GM10266 (cell line): Measurements from ENCODE around the gene AKAP12.

ENCODE experiments used
- DNase-seq: peaks from one replicate; pipeline ENCODE4 v3.0.0; 2012; ENCODE audit errors: extremely low spot score
- CTCF ChIP-seq: IDR thresholded peaks from 2 replicates; pipeline ENCODE4 v1.5.1; 2012; ENCODE audit warnings: mild to moderate bottlenecking, low read depth; ENCODE audit not compliant: control insufficient read depth, insufficient read depth; ENCODE audit errors: missing control alignments

The AKAP12 gene

GRCh38 chr6:151370509-151371078 is 130.8 kb downstream of the AKAP12 start:
- TF ChIP-seq CTCF, result no peak
- DNase-seq, result no peak

- no peak for DNase-seq
- no peak for TF ChIP-seq CTCF
Observed at GRCh38 chr6:151372164-151372563, 132.4 kb downstream of the AKAP12 start.

DNA sequence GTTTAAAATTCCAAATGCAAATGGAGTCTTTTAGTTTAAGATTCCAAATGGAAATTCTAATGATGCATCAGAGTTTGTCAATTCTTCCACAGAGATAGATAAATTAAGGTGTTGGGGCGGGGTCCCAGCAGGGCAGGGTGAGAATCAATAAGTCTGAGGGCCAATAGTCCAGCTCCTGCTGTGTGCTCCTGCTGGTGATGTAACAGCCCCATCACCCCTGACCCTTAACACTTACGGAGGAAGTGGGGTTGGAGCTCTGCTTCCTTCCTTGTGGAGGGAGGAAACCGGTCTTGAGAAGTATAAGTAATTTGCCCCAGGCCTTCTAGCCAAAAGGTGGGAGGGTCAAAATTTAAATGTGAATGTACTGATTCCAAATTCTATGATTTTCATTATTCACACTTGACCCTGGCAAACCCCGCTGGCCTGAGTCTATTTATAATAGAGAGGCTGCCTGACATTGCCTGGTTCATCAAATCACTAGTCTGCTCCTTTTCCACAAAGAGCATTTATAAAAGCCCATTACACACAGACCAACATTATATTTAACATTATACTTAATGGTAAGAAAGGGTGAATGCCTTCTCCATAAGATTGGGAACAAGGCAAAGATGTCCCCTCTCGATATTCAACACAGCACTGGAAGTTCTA is 134.4 kb downstream of the AKAP12 start:
- no peak for DNase-seq

GRCh38 chr6:151375833-151376232 is 136.1 kb downstream of the AKAP12 start:
- no peak for DNase-seq
- TF ChIP-seq CTCF, result no peak

More for the DNA sequence above, 134.4 kb downstream of the AKAP12 start:
- TF ChIP-seq CTCF, result no peak

- no peak for TF ChIP-seq CTCF
- no peak for DNase-seq
Observed at GRCh38 chr6:151376440-151376839, 136.7 kb downstream of the AKAP12 start.

GRCh38 chr6:151377095-151377494 is 137.3 kb downstream of the AKAP12 start:
- no peak for TF ChIP-seq CTCF
- no peak for DNase-seq
